ENCODE results near the gene CKLF. TPM values are rescaled to one million over a fixed set of nuclear protein-coding genes. Genes with fewer than 3 reads are reported as not detected.
"Not testable (repeated sequence)": the region's sequence is repeated elsewhere in the genome, so short reads cannot be mapped to it uniquely, and the experiment has no call there.

CKLF gene
- total and polyA plus RNA-seq, 2 experiments from 2014 or later = 16.6 to 25.6 TPM

DNA sequence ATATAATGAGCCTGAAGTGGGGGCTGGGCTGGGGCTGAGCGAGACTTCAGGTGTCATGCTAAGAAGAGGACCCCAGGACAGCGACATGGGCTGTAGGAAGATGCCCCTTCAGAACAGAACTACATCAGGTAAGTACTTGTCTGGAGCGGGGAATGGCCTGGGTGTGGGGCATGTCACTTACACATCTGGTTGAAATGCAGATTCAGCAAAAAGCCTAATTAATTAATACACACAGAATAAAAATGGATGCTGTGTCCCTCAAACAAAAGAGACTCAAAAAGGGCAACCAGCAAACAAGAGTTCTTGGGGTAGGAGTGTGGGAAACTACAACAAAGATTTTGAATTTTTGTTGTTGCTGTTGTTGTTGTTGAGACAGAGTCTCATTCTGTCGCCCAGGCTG is 38.6 kb downstream of the CKLF start:
- no peak overlapping the region for H3K27ac ChIP-seq
- TF ChIP-seq, protein P1, sequence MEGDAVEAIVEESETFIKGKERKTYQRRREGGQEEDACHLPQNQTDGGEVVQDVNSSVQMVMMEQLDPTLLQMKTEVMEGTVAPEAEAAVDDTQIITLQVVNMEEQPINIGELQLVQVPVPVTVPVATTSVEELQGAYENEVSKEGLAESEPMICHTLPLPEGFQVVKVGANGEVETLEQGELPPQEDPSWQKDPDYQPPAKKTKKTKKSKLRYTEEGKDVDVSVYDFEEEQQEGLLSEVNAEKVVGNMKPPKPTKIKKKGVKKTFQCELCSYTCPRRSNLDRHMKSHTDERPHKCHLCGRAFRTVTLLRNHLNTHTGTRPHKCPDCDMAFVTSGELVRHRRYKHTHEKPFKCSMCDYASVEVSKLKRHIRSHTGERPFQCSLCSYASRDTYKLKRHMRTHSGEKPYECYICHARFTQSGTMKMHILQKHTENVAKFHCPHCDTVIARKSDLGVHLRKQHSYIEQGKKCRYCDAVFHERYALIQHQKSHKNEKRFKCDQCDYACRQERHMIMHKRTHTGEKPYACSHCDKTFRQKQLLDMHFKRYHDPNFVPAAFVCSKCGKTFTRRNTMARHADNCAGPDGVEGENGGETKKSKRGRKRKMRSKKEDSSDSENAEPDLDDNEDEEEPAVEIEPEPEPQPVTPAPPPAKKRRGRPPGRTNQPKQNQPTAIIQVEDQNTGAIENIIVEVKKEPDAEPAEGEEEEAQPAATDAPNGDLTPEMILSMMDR (IDR thresholded peaks at IDR 0.05; ENCODE audit: low read depth, low read length) = no peak
- H3K36me3 ChIP-seq = no peaks in the 10 kb centered on the region

DNA sequence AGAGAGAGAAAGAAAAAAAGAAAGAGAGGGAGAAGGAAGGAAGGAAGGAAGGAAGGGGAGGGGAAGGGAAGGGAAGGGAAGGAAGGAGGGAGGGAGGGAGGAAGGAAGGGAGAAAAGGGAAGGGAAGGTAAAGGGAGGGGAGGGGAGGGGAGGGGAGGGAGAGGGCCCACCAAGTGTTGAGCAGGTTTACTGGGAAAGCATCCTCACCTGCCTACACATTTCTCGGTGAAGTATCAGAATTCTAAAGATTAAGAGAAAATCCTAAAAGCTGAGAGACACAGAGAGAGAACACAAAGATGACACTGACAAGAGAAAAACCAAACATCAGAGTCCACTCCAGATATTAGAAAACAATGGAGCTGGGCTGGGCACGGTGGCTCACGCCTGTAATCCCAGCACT is 39.9 kb downstream of the CKLF start:
- TF ChIP-seq, protein P1 (IDR thresholded peaks at IDR 0.05; ENCODE audit: low read depth, low read length) = no peak
- Histone ChIP-seq H3K9me3 (ENCODE audit: low read depth) (no peaks in the 10 kb centered on the region), H3K4me3 (no peak overlapping the region), H3K4me1 (ENCODE audit: low read depth) (no peaks in the 10 kb centered on the region), H3K27me3 (no peaks in the 10 kb centered on the region), H3K36me3 (no peaks in the 10 kb centered on the region), H3K27ac (no peak overlapping the region)
- DNase-seq (ENCODE audit: low read depth in 1 of 2, low spot score in 1 of 2) = no peak

More for the DNA sequence above, 38.6 kb downstream of the CKLF start:
- H3K4me3 ChIP-seq = no peak overlapping the region
- no peaks in the 10 kb centered on the region for H3K9me3 ChIP-seq (ENCODE audit: low read depth)
- no peaks in the 10 kb centered on the region for H3K27me3 ChIP-seq
- no peaks in the 10 kb centered on the region for H3K4me1 ChIP-seq (ENCODE audit: low read depth)
- DNase-seq (ENCODE audit: low read depth in 1 of 2, low spot score in 1 of 2) = no peak

DNA sequence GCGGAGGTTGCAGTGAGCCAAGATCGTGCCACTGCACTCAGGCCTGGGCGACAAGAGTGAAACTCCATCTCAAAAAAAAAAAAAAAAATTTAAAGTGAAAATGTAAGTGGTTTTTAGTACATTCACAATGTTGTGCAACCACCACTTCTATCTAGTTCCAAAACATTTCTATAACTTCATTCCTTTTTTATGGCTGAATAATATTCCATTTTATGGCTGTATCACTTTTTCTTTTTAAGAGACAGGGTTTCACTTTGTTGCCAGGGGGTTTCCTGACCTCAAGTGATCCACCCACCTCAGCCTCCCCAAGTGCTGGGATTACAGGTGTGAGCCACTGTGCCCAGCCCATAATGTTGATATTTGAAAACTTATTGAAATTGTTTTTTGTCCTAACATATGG is 40.4 kb downstream of the CKLF start:
- TF ChIP-seq, protein P1 (IDR thresholded peaks at IDR 0.05; ENCODE audit: low read depth, low read length) = no peak
- H3K4me3 ChIP-seq = no peak overlapping the region
- no peak overlapping the region for H3K27ac ChIP-seq

DNA sequence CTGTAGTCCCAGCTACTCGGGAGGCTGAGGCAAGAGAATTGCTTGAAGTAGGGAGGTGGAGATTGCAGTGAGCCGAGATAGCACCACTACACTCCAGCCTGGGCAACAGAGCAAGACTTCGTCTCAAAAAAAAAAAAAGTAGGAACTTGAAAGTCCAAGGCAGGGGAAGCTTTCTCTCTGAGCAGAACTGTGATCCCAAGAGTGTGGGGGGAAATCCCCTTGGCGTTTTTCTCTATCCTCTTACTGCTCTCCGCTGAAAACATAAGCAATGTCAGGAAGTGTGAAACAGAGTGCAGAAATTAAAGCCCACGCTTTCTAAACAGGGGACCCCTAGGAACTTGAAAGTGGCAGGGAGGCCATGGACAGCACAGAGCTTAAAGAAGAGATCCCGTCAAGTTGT is 42.4 kb downstream of the CKLF start:
- Histone ChIP-seq H3K9me3 (ENCODE audit: low read depth) (no peaks in the 10 kb centered on the region), H3K4me1 (ENCODE audit: low read depth) (no peaks in the 10 kb centered on the region), H3K27ac (no peak overlapping the region), H3K27me3 (no peaks in the 10 kb centered on the region), H3K4me3 (no peak overlapping the region), H3K36me3 (no peaks in the 10 kb centered on the region)
- TF ChIP-seq, protein P1 (IDR thresholded peaks at IDR 0.05; ENCODE audit: low read depth, low read length) = no peak
- no peak for DNase-seq (ENCODE audit: low read depth in 1 of 2, low spot score in 1 of 2)

More for the DNA sequence above, 40.4 kb downstream of the CKLF start:
- no peaks in the 10 kb centered on the region for H3K36me3 ChIP-seq
- H3K27me3 ChIP-seq = no peaks in the 10 kb centered on the region
- H3K9me3 ChIP-seq (ENCODE audit: low read depth) = no peaks in the 10 kb centered on the region
- no peaks in the 10 kb centered on the region for H3K4me1 ChIP-seq (ENCODE audit: low read depth)
- DNase-seq (ENCODE audit: low read depth in 1 of 2, low spot score in 1 of 2) = no peak

DNA sequence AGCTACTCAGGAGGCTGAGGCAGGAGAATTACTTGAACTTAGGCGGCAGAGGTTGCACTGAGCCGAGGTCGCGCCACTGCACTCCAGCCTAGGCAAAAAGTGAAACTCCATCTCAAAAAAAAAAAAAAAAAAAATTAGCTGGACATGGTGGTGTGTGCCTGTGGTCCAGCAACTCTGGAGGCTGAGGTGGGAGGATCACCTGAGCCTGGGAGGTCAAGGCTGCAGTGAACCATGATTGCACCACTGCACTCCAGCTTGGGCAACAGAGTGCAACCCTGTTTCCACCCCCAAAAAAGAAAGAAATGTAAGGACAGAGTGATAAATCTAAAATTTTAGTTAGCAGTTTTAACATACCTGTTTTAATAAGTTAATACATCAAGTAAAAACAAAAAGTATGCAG is 44.2 kb downstream of the CKLF start:
- not testable (repeated sequence) for H3K4me1 ChIP-seq (ENCODE audit: low read depth); H3K9me3 ChIP-seq (ENCODE audit: low read depth); H3K27ac ChIP-seq; H3K4me3 ChIP-seq; DNase-seq (ENCODE audit: low read depth in 1 of 2, low spot score in 1 of 2); H3K36me3 ChIP-seq; H3K27me3 ChIP-seq

DNA sequence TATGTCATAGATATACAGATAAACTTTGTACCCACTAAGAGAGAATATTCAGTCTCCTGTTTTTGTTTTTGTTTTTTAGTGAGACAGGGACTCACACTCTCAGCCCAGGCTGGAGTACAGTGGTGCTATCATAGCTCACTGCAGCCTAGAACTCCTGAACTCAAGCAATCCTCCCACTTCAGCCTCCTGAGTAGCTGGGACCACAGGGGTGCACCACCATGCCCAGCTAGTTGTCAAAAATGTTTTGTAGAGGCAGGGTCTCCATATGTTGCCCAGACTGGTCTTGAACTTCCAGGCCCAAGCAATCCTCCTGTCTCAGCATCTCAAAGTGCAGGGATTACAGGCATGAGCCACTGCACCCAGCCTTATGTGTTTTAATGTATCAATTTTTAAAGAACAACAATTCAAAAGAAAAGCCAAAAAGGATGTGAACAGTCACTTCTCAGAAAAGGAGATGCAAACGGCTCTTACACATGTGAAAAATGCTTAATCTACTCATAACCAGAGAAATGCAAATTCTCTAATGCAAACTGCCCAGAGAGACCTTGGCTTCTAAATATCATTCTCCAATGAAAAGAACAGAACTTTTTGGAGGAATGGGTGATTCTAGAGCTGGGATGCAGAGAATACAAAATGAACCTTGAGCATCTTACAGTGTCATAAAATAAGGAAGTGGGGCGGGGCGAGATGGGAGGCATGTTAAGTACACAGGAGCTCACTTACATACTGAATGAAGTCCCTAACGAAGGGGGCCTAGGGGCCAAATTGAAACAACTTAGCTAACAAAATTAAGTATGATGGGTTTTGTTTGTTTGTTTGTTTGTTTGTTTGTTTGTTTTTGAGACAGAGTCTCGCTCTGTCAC is 44.8 kb downstream of the CKLF start:
- H3K4me1 ChIP-seq (ENCODE audit: low read depth) = no peaks in the 10 kb centered on the region
- H3K36me3 ChIP-seq = no peaks in the 10 kb centered on the region
- no peak overlapping the region for H3K27ac ChIP-seq
- no peaks in the 10 kb centered on the region for H3K27me3 ChIP-seq
- no peak overlapping the region for H3K4me3 ChIP-seq
- DNase-seq (ENCODE audit: low read depth in 1 of 2, low spot score in 1 of 2) = no peak
- TF ChIP-seq, protein P1 (IDR thresholded peaks at IDR 0.05; ENCODE audit: low read depth, low read length) = no peak
- H3K9me3 ChIP-seq (ENCODE audit: low read depth) = no peaks in the 10 kb centered on the region
